Hepatocyte (in vitro differentiated cells): Measurements from ENCODE around the gene ARVCF. TPM values are rescaled to one million over a fixed set of nuclear protein-coding genes. Genes with fewer than 3 reads are reported as not detected.

Source experiments
- DNase-seq: peaks from one replicate; pipeline ENCODE4 v3.0.0-alpha.2; 2016; ENCODE audit warnings: low spot score
- H2AFZ ChIP-seq: fragments of 200-600 bp; sonication (generic); 2 replicates; pipeline ENCODE4 v1.6.0; 2016; ENCODE audit warnings: antibody characterized with exemption, mild to moderate bottlenecking
- H3K27ac ChIP-seq: fragments of 200-600 bp; sonication (generic); 2 replicates; pipeline ENCODE4 v1.5.1; 2016; ENCODE audit warnings: mild to moderate bottlenecking
- H3K27me3 ChIP-seq: fragments of 200-600 bp; sonication (generic); 2 replicates; pipeline ENCODE4 v1.6.1; 2016
- H3K36me3 ChIP-seq: fragments of 200-600 bp; sonication (generic); replicated peaks from 2 replicates; pipeline ENCODE4 v1.5.1; 2016; ENCODE audit warnings: low read depth; ENCODE audit not compliant: insufficient read depth
- H3K4me1 ChIP-seq: fragments of 200-600 bp; sonication (generic); 2 replicates; pipeline ENCODE4 v1.5.1; 2016; ENCODE audit warnings: mild to moderate bottlenecking, moderate library complexity; ENCODE audit not compliant: insufficient read depth
- H3K4me2 ChIP-seq: fragments of 200-600 bp; sonication (generic); 2 replicates; pipeline ENCODE4 v1.6.0; 2016
- H3K4me3 ChIP-seq: fragments of 200-600 bp; sonication (generic); 2 replicates; pipeline ENCODE4 v1.5.1; 2016; ENCODE audit warnings: mild to moderate bottlenecking
- H3K79me2 ChIP-seq: fragments of 200-600 bp; sonication (generic); 2 replicates; pipeline ENCODE4 v1.6.0; 2017; ENCODE audit warnings: mild to moderate bottlenecking
- H3K9me2 ChIP-seq: fragments of 200-600 bp; sonication (generic); replicated peaks from 2 replicates; pipeline ENCODE4 v1.6.0; 2017; ENCODE audit warnings: mild to moderate bottlenecking; ENCODE audit not compliant: insufficient read depth
- H3K9me3 ChIP-seq: fragments of 200-600 bp; sonication (generic); 2 replicates; pipeline ENCODE4 v1.5.1; 2016; ENCODE audit warnings: low read depth, mild to moderate bottlenecking
- H4K20me1 ChIP-seq: fragments of 200-600 bp; sonication (generic); 2 replicates; pipeline ENCODE4 v1.6.0; 2016; ENCODE audit warnings: mild to moderate bottlenecking; ENCODE audit not compliant: insufficient read depth, poor library complexity, severe bottlenecking
- CTCF ChIP-seq: fragments of 200-600 bp; sonication (generic); IDR thresholded peaks from 2 replicates; pipeline ENCODE4 v1.5.1; 2016; ENCODE audit warnings: antibody characterized with exemption, mild to moderate bottlenecking; ENCODE audit not compliant: poor library complexity
- EZH2 ChIP-seq: fragments of 200-600 bp; sonication (generic); IDR thresholded peaks from 2 replicates; pipeline ENCODE4 v1.6.1; 2016; ENCODE audit warnings: antibody characterized with exemption, mild to moderate bottlenecking, borderline replicate concordance
- EZH2phosphoT487 ChIP-seq: fragments of 200-600 bp; sonication (generic); IDR thresholded peaks from one replicate; pipeline ENCODE4 v1.6.1; 2018; ENCODE audit warnings: antibody characterized with exemption, mild to moderate bottlenecking, low read depth, moderate library complexity; ENCODE audit not compliant: unreplicated experiment, severe bottlenecking
- WGBS: methylation state at CpG from one replicate; pipeline ENCODE4 v1.1.6; 2016; ENCODE audit warnings: low lambda C conversion rate; ENCODE audit errors: missing lambda C conversion rate; 5-methylcytosine and 5-hydroxymethylcytosine counted together
- polyA plus RNA-seq: library from polyadenylated mRNA; unstranded; fragments of >200 nt; fragmentation: Nextera tagmentation; extraction: Ambion mirVana; gene quantifications from 2 replicates; pipeline ENCODE4 v1.2.1, GENCODE V29; 2016
- total RNA-seq: library from RNA; depleted of rRNA; stranded (reverse); fragments of >200 nt; gene quantifications from 2 replicates; pipeline ENCODE4 v1.2.3, GENCODE V29; 2014

Gene ARVCF
- total and polyA plus RNA-seq, 2 experiments from 2014 or later, result 23.8 to 32.5 TPM

- Histone ChIP-seq H3K4me2 (no peak overlapping the region), H3K9me2 (no peaks in the 10 kb centered on the region), H3K27me3 (no peaks in the 10 kb centered on the region), H3K36me3 (no peaks in the 10 kb centered on the region), H4K20me1 (no peaks in the 10 kb centered on the region), H2AFZ (no peak overlapping the region), H3K4me1 (peaks cover 49% of the 10 kb centered on the region), H3K79me2 (peaks cover 15% of the 10 kb centered on the region), H3K27ac (peak overlapping the region; percentile 94), H3K9me3 (no peaks in the 10 kb centered on the region), H3K4me3 (no peak overlapping the region)
- DNase-seq, result no peak
- WGBS, result 93% methylated on average over 9 of the region's 9 CpGs
- TF ChIP-seq EZH2phosphoT487 (no peak), CTCF (no peak), EZH2 (no peak)
Measured at GRCh38 chr22:19961201-19961580, 55.4 kb downstream of the ARVCF start.

GRCh38 chr22:19960491-19961200 lies 56.0 kb downstream of the ARVCF start:
- no peak overlapping the region for H3K4me2 ChIP-seq
- no peak overlapping the region for H2AFZ ChIP-seq
- no peaks in the 10 kb centered on the region for H3K9me2 ChIP-seq
- peak overlapping the region; percentile 94 for H3K27ac ChIP-seq
- no peaks in the 10 kb centered on the region for H3K27me3 ChIP-seq
- no peak for TF ChIP-seq EZH2phosphoT487
- no peak for TF ChIP-seq CTCF
- no peak for TF ChIP-seq EZH2
- peaks cover 49% of the 10 kb centered on the region for H3K4me1 ChIP-seq
- H3K36me3 ChIP-seq, result no peaks in the 10 kb centered on the region
- H3K9me3 ChIP-seq, result no peaks in the 10 kb centered on the region
- DNase-seq, result no peak
- H4K20me1 ChIP-seq, result no peaks in the 10 kb centered on the region
- 92% methylated on average over 12 of the region's 12 CpGs for WGBS
- no peak overlapping the region for H3K4me3 ChIP-seq
- H3K79me2 ChIP-seq, result peaks cover 15% of the 10 kb centered on the region

DNA sequence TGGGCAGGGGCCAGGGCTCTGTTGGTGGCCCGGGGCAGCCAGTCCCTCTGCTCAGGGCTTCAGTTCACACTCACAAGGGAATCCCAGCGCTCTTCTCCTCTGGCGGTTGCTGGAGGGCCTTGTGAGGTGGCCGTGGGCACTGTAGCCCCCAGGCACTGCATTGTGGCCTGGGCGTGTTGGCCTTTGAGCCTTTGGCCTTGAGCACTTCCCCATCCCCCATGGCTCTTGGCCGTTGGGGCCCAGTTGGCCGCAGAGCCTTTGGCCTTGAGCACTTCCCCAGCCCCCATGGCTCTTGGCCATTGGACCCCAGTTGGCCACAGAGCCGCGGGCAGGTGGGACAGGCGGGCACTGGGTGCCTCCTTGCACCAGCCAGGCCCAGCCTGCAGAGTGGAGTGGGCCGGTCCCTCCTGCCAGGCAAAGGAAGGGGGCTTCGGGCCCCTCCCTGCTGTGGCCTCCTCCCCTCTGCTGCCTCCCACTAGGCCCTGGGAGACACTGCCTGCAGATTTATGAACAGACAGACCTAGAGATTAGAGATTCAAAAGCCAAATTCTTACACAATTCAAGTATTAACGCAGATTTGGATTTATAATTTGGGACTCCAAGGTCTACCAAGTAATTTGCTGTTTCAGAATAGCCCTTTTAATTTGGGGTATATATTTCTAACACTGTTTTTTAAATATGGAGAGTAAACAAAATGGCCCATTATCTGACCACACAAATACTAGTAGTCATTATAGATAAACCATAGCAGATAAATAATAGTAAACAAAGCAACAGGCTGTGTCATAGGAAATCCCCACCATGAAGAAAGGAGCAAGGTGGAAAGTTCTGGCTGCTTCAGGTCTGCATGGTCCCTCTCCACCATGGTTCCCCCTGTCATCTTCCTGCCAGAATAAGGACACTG lies 56.8 kb downstream of the ARVCF start:
- no peaks in the 10 kb centered on the region for H3K27me3 ChIP-seq
- no peak for DNase-seq
- WGBS, result 47% methylated on average over 12 of the region's 13 CpGs
- peak overlapping the region; percentile 74 for H3K4me2 ChIP-seq
- no peak for TF ChIP-seq EZH2phosphoT487
- no peak for TF ChIP-seq CTCF
- no peak for TF ChIP-seq EZH2
- H4K20me1 ChIP-seq, result no peaks in the 10 kb centered on the region
- peaks cover 49% of the 10 kb centered on the region for H3K4me1 ChIP-seq
- no peaks in the 10 kb centered on the region for H3K9me2 ChIP-seq
- no peak overlapping the region for H3K4me3 ChIP-seq
- no peaks in the 10 kb centered on the region for H3K9me3 ChIP-seq
- H3K79me2 ChIP-seq, result peaks cover 14% of the 10 kb centered on the region
- peak overlapping the region; percentile 74 for H2AFZ ChIP-seq
- H3K36me3 ChIP-seq, result no peaks in the 10 kb centered on the region
- peak overlapping the region; percentile 94 for H3K27ac ChIP-seq
